Memory B cell (primary cell): Measurements from ENCODE around the gene AKR1B15.
"Not testable (repeated sequence)": the region's sequence is repeated elsewhere in the genome, so short reads cannot be mapped to it uniquely, and the experiment has no call there.

Source experiments
- ATAC-seq: fragments of 150-1000 bp; cut with Tn5 transposase; 2 replicates; pipeline ENCODE4 v1.10.0; 2021; ENCODE audit warnings: low read depth, mild to moderate bottlenecking, moderate library complexity
- DNase-seq, 2 donors: peaks; one replicate each; pipeline ENCODE4 v3.0.0; 2022; ENCODE audit warnings: low spot score in 2 of 2
- H3K27ac Mint-ChIP-seq: one replicate; pipeline ENCODE4 v1.8.0; 2022; ENCODE audit warnings: mild to moderate bottlenecking, moderate library complexity, mixed read lengths
- H3K27me3 Mint-ChIP-seq: one replicate; pipeline ENCODE4 v1.8.0; 2022; ENCODE audit warnings: mixed read lengths
- H3K36me3 Mint-ChIP-seq: one replicate; pipeline ENCODE4 v1.8.0; 2022; ENCODE audit warnings: mild to moderate bottlenecking, mixed read lengths
- H3K4me1 Mint-ChIP-seq: one replicate; pipeline ENCODE4 v1.8.0; 2022; ENCODE audit warnings: mixed read lengths
- H3K4me3 Mint-ChIP-seq: one replicate; pipeline ENCODE4 v1.8.0; 2022; ENCODE audit warnings: mild to moderate bottlenecking, moderate library complexity, mixed read lengths
- H3K9me3 Mint-ChIP-seq: one replicate; pipeline ENCODE4 v1.8.0; 2022; ENCODE audit warnings: mixed read lengths

AKR1B15 gene

GRCh38 chr7:134522601-134523000 lies 26.3 kb upstream of the AKR1B15 start:
- no peak for ATAC-seq
- H3K36me3 Mint-ChIP-seq, result no peaks in the 10 kb centered on the region

GRCh38 chr7:134525449-134525848 lies 23.5 kb upstream of the AKR1B15 start:
- H3K27ac Mint-ChIP-seq, H3K4me3 Mint-ChIP-seq, DNase-seq, ATAC-seq, H3K9me3 Mint-ChIP-seq, H3K36me3 Mint-ChIP-seq, H3K4me1 Mint-ChIP-seq: not testable (repeated sequence)
- peaks cover 12% of the 10 kb centered on the region for H3K27me3 Mint-ChIP-seq

More at GRCh38 chr7:134522601-134523000, 26.3 kb upstream of the AKR1B15 start:
- Mint-ChIP-seq H3K9me3 (no peaks in the 10 kb centered on the region), H3K4me1 (peaks cover 2% of the 10 kb centered on the region), H3K27ac (no peak overlapping the region), H3K4me3 (no peak overlapping the region), H3K27me3 (peaks cover 10% of the 10 kb centered on the region)
- DNase-seq, result no peak

GRCh38 chr7:134526552-134527248 lies 22.2 kb upstream of the AKR1B15 start:
- H3K27me3 Mint-ChIP-seq, result peaks cover 13% of the 10 kb centered on the region
- not testable (repeated sequence) for H3K36me3 Mint-ChIP-seq, H3K4me3 Mint-ChIP-seq, ATAC-seq, H3K27ac Mint-ChIP-seq, H3K4me1 Mint-ChIP-seq, DNase-seq, H3K9me3 Mint-ChIP-seq

- peaks cover 2% of the 10 kb centered on the region for H3K4me1 Mint-ChIP-seq
- no peak overlapping the region for H3K4me3 Mint-ChIP-seq
- no peaks in the 10 kb centered on the region for H3K9me3 Mint-ChIP-seq
- ATAC-seq (no peak), DNase-seq (no peak)
- H3K27me3 Mint-ChIP-seq, result peaks cover 12% of the 10 kb centered on the region
- no peak overlapping the region for H3K27ac Mint-ChIP-seq
- H3K36me3 Mint-ChIP-seq, result no peaks in the 10 kb centered on the region
These were observed 20.9 kb upstream of the AKR1B15 start for GRCh38 chr7:134527979-134528371.

GRCh38 chr7:134528749-134529148 lies 20.2 kb upstream of the AKR1B15 start:
- H3K36me3 Mint-ChIP-seq, result no peaks in the 10 kb centered on the region
- ATAC-seq, result no peak
- peaks cover 10% of the 10 kb centered on the region for H3K27me3 Mint-ChIP-seq
- peaks cover 2% of the 10 kb centered on the region for H3K4me1 Mint-ChIP-seq
- DNase-seq, result no peak
- no peak overlapping the region for H3K4me3 Mint-ChIP-seq
- no peak overlapping the region for H3K27ac Mint-ChIP-seq
- no peaks in the 10 kb centered on the region for H3K9me3 Mint-ChIP-seq

- Mint-ChIP-seq H3K27me3 (peaks cover 8% of the 10 kb centered on the region), H3K4me1 (peaks cover 2% of the 10 kb centered on the region), H3K4me3 (no peak overlapping the region), H3K36me3 (no peaks in the 10 kb centered on the region), H3K27ac (no peak overlapping the region), H3K9me3 (no peaks in the 10 kb centered on the region)
- no peak for ATAC-seq
- no peak for DNase-seq
These were observed 18.4 kb upstream of the AKR1B15 start for GRCh38 chr7:134530460-134530859.

- ATAC-seq (no peak), DNase-seq (no peak)
- Mint-ChIP-seq H3K36me3 (no peaks in the 10 kb centered on the region), H3K4me3 (no peak overlapping the region), H3K27ac (no peak overlapping the region), H3K27me3 (peaks cover 7% of the 10 kb centered on the region), H3K9me3 (no peaks in the 10 kb centered on the region), H3K4me1 (no peaks in the 10 kb centered on the region)
These were observed 16.5 kb upstream of the AKR1B15 start for GRCh38 chr7:134532180-134532953.

- ATAC-seq (no peak), DNase-seq (no peak)
- H3K27me3 Mint-ChIP-seq, result peaks cover 7% of the 10 kb centered on the region
- H3K36me3 Mint-ChIP-seq, result no peaks in the 10 kb centered on the region
- H3K4me1 Mint-ChIP-seq, result no peaks in the 10 kb centered on the region
- no peak overlapping the region for H3K4me3 Mint-ChIP-seq
- no peaks in the 10 kb centered on the region for H3K9me3 Mint-ChIP-seq
- H3K27ac Mint-ChIP-seq, result no peak overlapping the region
These were observed 16.0 kb upstream of the AKR1B15 start for GRCh38 chr7:134532954-134533218.

GRCh38 chr7:134533288-134533771 lies 15.6 kb upstream of the AKR1B15 start:
- ATAC-seq (no peak), DNase-seq (no peak)
- Mint-ChIP-seq H3K36me3 (no peaks in the 10 kb centered on the region), H3K27ac (no peak overlapping the region), H3K4me1 (no peaks in the 10 kb centered on the region), H3K4me3 (no peak overlapping the region), H3K9me3 (no peaks in the 10 kb centered on the region), H3K27me3 (peaks cover 7% of the 10 kb centered on the region)

GRCh38 chr7:134534633-134535032 lies 14.3 kb upstream of the AKR1B15 start:
- Mint-ChIP-seq H3K9me3 (no peaks in the 10 kb centered on the region), H3K4me1 (no peaks in the 10 kb centered on the region), H3K27me3 (peaks cover 8% of the 10 kb centered on the region), H3K27ac (no peak overlapping the region), H3K36me3 (no peaks in the 10 kb centered on the region), H3K4me3 (no peak overlapping the region)
- ATAC-seq (no peak), DNase-seq (no peak)

GRCh38 chr7:134535272-134535918 lies 13.5 kb upstream of the AKR1B15 start:
- Mint-ChIP-seq H3K27ac (no peak overlapping the region), H3K4me3 (no peak overlapping the region), H3K27me3 (peaks cover 7% of the 10 kb centered on the region), H3K36me3 (no peaks in the 10 kb centered on the region), H3K4me1 (no peaks in the 10 kb centered on the region), H3K9me3 (no peaks in the 10 kb centered on the region)
- no peak for ATAC-seq
- DNase-seq, result no peak

- no peaks in the 10 kb centered on the region for H3K4me1 Mint-ChIP-seq
- H3K36me3 Mint-ChIP-seq, result no peaks in the 10 kb centered on the region
- no peak for DNase-seq
- no peaks in the 10 kb centered on the region for H3K9me3 Mint-ChIP-seq
- no peak for ATAC-seq
- no peak overlapping the region for H3K27ac Mint-ChIP-seq
- H3K4me3 Mint-ChIP-seq, result no peak overlapping the region
- H3K27me3 Mint-ChIP-seq, result peaks cover 8% of the 10 kb centered on the region
These were observed 13.0 kb upstream of the AKR1B15 start for GRCh38 chr7:134535919-134536299.

- not testable (repeated sequence) for H3K4me1 Mint-ChIP-seq, H3K36me3 Mint-ChIP-seq, H3K4me3 Mint-ChIP-seq, ATAC-seq, H3K9me3 Mint-ChIP-seq, H3K27me3 Mint-ChIP-seq, DNase-seq, H3K27ac Mint-ChIP-seq
These were observed 12.4 kb upstream of the AKR1B15 start for GRCh38 chr7:134536558-134536957.

- not testable (repeated sequence) for H3K27me3 Mint-ChIP-seq, DNase-seq, H3K9me3 Mint-ChIP-seq, H3K4me1 Mint-ChIP-seq, H3K4me3 Mint-ChIP-seq, H3K27ac Mint-ChIP-seq, H3K36me3 Mint-ChIP-seq, ATAC-seq
These were observed 11.6 kb upstream of the AKR1B15 start for GRCh38 chr7:134537273-134537781.
